SKM-1 treated with dmso at 0.1 percent for 144 hours (cell line): ENCODE measurements around the gene LRMDA.

Experiments
- DNase-seq: peaks from one replicate; lab custom pipeline; 2025; ENCODE audit not compliant: unreplicated experiment; lab: John Stamatoyannopoulos, UW

Gene LRMDA

GRCh38 chr10:75443362-75443761 lies 11.9 kb downstream of the LRMDA start:
- DNase-seq: no peak

GRCh38 chr10:75444781-75445386 lies 13.5 kb downstream of the LRMDA start:
- no peak for DNase-seq

GRCh38 chr10:75446508-75446907 lies 15.1 kb downstream of the LRMDA start:
- DNase-seq: no peak

GRCh38 chr10:75448166-75448565 lies 16.7 kb downstream of the LRMDA start:
- no peak for DNase-seq

- DNase-seq: no peak
Measured at GRCh38 chr10:75449382-75450074, 18.1 kb downstream of the LRMDA start.

GRCh38 chr10:75450075-75450445 lies 18.6 kb downstream of the LRMDA start:
- DNase-seq: no peak

GRCh38 chr10:75450644-75451640 lies 19.5 kb downstream of the LRMDA start:
- no peak for DNase-seq

- DNase-seq: no peak
Measured at GRCh38 chr10:75451831-75452230, 20.4 kb downstream of the LRMDA start.

- no peak for DNase-seq
Measured at GRCh38 chr10:75452997-75453396, 21.6 kb downstream of the LRMDA start.

- DNase-seq: no peak
Measured at GRCh38 chr10:75456122-75456521, 24.7 kb downstream of the LRMDA start.

- DNase-seq: no peak
Measured at GRCh38 chr10:75460059-75460458, 28.6 kb downstream of the LRMDA start.

GRCh38 chr10:75461672-75462649 lies 30.5 kb downstream of the LRMDA start:
- no peak for DNase-seq

- no peak for DNase-seq
Measured at GRCh38 chr10:75462865-75463264, 31.4 kb downstream of the LRMDA start.

GRCh38 chr10:75464478-75465449 lies 33.3 kb downstream of the LRMDA start:
- no peak for DNase-seq

GRCh38 chr10:75465450-75465827 lies 34.0 kb downstream of the LRMDA start:
- no peak for DNase-seq

- DNase-seq: no peak
Measured at GRCh38 chr10:75466001-75466400, 34.6 kb downstream of the LRMDA start.

GRCh38 chr10:75466886-75467285 lies 35.5 kb downstream of the LRMDA start:
- no peak for DNase-seq

- DNase-seq: no peak
Measured at GRCh38 chr10:75468612-75469005, 37.2 kb downstream of the LRMDA start.

- DNase-seq: peak; percentile 93
Measured at GRCh38 chr10:75469006-75469616, 37.7 kb downstream of the LRMDA start.
